Measurements from ENCODE around the gene CUX1. TPM values are rescaled to one million over a fixed set of nuclear protein-coding genes. Genes with fewer than 3 reads are reported as not detected.

The CUX1 gene
- total RNA-seq, 4 donors from 2014 or later = 64.1 to 142 (median 111) TPM

- no peak for DNase-seq
- no peaks in the 10 kb centered on the region for H3K4me1 ChIP-seq
- TF ChIP-seq CTCF (IDR thresholded peaks at IDR 0.05) (no peak), POLR2A (IDR thresholded peaks at IDR 0.05) (no peak)
- H3K27me3 ChIP-seq = no peaks in the 10 kb centered on the region
- no peak overlapping the region for H3K4me3 ChIP-seq
- H3K36me3 ChIP-seq = peaks cover 0 to 34% (median 0%) of the 10 kb centered on the region in 3 donors
- no peak overlapping the region for H3K27ac ChIP-seq
- no peaks in the 10 kb centered on the region for H3K9me3 ChIP-seq
Observed at GRCh38 chr7:102214477-102215072, 397.1 kb downstream of the CUX1 start.

GRCh38 chr7:102215256-102215655 lies 397.8 kb downstream of the CUX1 start:
- no peak for TF ChIP-seq POLR2A (IDR thresholded peaks at IDR 0.05)
- no peak for TF ChIP-seq CTCF (IDR thresholded peaks at IDR 0.05)
- DNase-seq = no peak
- Histone ChIP-seq H3K27me3 (no peaks in the 10 kb centered on the region), H3K27ac (no peak overlapping the region), H3K36me3 (peaks cover 0 to 32% (median 0%) of the 10 kb centered on the region in 3 donors), H3K4me1 (no peaks in the 10 kb centered on the region), H3K4me3 (no peak overlapping the region), H3K9me3 (no peaks in the 10 kb centered on the region)

GRCh38 chr7:102215711-102216110 lies 398.3 kb downstream of the CUX1 start:
- Histone ChIP-seq H3K27ac (no peak overlapping the region), H3K36me3 (peaks cover 0 to 27% (median 0%) of the 10 kb centered on the region in 3 donors), H3K27me3 (no peaks in the 10 kb centered on the region), H3K4me3 (no peak overlapping the region), H3K4me1 (no peaks in the 10 kb centered on the region), H3K9me3 (no peaks in the 10 kb centered on the region)
- no peak for TF ChIP-seq CTCF (IDR thresholded peaks at IDR 0.05)
- TF ChIP-seq POLR2A (IDR thresholded peaks at IDR 0.05) = no peak
- no peak for DNase-seq

GRCh38 chr7:102216573-102217314 lies 399.3 kb downstream of the CUX1 start:
- H3K9me3 ChIP-seq = no peaks in the 10 kb centered on the region
- H3K36me3 ChIP-seq = peaks cover 0 to 18% (median 0%) of the 10 kb centered on the region in 3 donors
- TF ChIP-seq POLR2A (IDR thresholded peaks at IDR 0.05) (no peak), CTCF (IDR thresholded peaks at IDR 0.05) (no peak)
- H3K27ac ChIP-seq = no peak overlapping the region
- DNase-seq = no peak
- H3K4me3 ChIP-seq = no peak overlapping the region
- H3K27me3 ChIP-seq = no peaks in the 10 kb centered on the region
- H3K4me1 ChIP-seq = no peaks in the 10 kb centered on the region

DNA sequence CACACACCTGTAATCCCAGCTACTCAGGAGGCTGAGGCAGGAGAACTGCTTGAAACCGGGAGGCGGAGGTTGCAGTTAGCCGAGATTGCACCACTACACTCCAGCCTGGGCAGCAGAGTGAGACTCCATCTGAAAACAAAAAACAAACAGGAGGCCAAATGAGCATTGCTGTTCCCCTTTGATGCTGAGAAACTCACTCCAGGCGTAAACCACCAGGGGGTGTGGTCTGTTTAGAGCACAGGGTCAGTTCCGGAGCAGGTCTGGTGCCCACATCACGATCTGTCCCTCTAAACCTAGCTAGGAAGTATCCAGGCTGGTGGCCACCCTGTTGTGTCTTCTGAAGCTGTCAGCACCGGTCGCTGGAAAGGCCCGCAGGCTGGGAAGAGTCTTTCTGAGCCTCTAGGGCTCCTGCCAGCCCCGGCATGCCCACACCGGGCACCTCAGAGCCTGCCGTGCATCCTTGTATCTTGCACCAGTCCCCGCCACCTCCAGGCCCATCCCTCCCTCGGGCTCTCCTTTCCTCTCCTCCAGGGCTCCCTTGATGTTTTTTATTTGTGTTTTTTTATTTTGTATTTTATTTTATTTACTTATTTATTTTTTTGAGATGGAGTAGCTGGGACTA lies 402.9 kb downstream of the CUX1 start:
- H3K4me1 ChIP-seq = no peaks in the 10 kb centered on the region
- H3K9me3 ChIP-seq = no peaks in the 10 kb centered on the region
- TF ChIP-seq CTCF (IDR thresholded peaks at IDR 0.05) (no peak), POLR2A (IDR thresholded peaks at IDR 0.05) (no peak)
- no peaks in the 10 kb centered on the region for H3K27me3 ChIP-seq
- H3K36me3 ChIP-seq = peaks cover 0 to 10% (median 0%) of the 10 kb centered on the region in 3 donors
- no peak overlapping the region for H3K4me3 ChIP-seq
- H3K27ac ChIP-seq = no peak overlapping the region
- DNase-seq = no peak
